Spleen (tissue), 11 donors: Measurements from ENCODE around the gene SLC2A10. TPM values are rescaled to one million over a fixed set of nuclear protein-coding genes. Genes with fewer than 3 reads are reported as not detected.

Experiments
- DNase-seq: peaks from one replicate; pipeline ENCODE4 v3.0.0-alpha.2; 2020
- H3K27ac ChIP-seq, 8 donors: fragments of 200-600 bp; sonication (generic) in 7 of 8; 1 replicate in 4 of 8; 2 replicates in 4 of 8; pipeline versions ENCODE4 v1.5.0 to v1.8.0; 2016 to 2021; ENCODE audit warnings: inconsistent platforms in 4 of 8, mild to moderate bottlenecking in 4 of 8, moderate library complexity in 1 of 8
- H3K27me3 ChIP-seq, 7 donors: fragments of 200-600 bp; sonication (generic) in 6 of 7; replicated peaks in 1 of 7; 1 replicate in 4 of 7; 2 replicates in 3 of 7; pipeline versions ENCODE4 v1.5.0 to v1.8.0; 2016 to 2021; ENCODE audit warnings: inconsistent platforms in 3 of 7, mild to moderate bottlenecking in 1 of 7
- H3K36me3 ChIP-seq, 6 donors: fragments of 200-600 bp; sonication (generic) in 5 of 6; 1 replicate in 4 of 6; 2 replicates in 2 of 6; pipeline versions ENCODE4 v1.5.0 to v1.8.0; 2016 to 2021; ENCODE audit warnings: inconsistent platforms in 2 of 6
- H3K4me1 ChIP-seq, 6 donors: fragments of 200-600 bp; sonication (generic) in 5 of 6; 1 replicate in 3 of 6; 2 replicates in 3 of 6; pipeline versions ENCODE4 v1.5.0 to v1.8.0; 2016 to 2021; ENCODE audit warnings: inconsistent platforms in 3 of 6
- H3K4me3 ChIP-seq, 8 donors: fragments of 200-600 bp; sonication (generic) in 7 of 8; 1 replicate in 4 of 8; 2 replicates in 4 of 8; pipeline versions ENCODE4 v1.5.0 to v1.8.0; 2016 to 2021; ENCODE audit warnings: inconsistent platforms in 4 of 8, mild to moderate bottlenecking in 4 of 8, moderate library complexity in 2 of 8
- H3K9me3 ChIP-seq, 8 donors: fragments of 200-600 bp; sonication (generic) in 7 of 8; 1 replicate in 4 of 8; 2 replicates in 4 of 8; pipeline versions ENCODE4 v1.5.0 to v1.8.0; 2016 to 2021; ENCODE audit warnings: inconsistent platforms in 4 of 8
- CTCF ChIP-seq, 11 experiments: fragments of 200-600 bp in 7 of 11; fragments of 450-650 bp in 4 of 11; sonication (generic) in 4 of 11; IDR thresholded peaks in 8 of 11; conservative IDR thresholded peaks in 3 of 11; 1 replicate in 7 of 11; 2 replicates in 4 of 11; pipeline versions ENCODE4 v1.4.0 to v1.8.0; 2016 to 2021; ENCODE audit warnings: antibody characterized with exemption in 11 of 11, inconsistent platforms in 4 of 11, mild to moderate bottlenecking in 1 of 11
- POLR2A ChIP-seq, 3 donors: fragments of 450-650 bp; IDR thresholded peaks; one replicate each; pipeline ENCODE4 v1.5.1; 2017; ENCODE audit warnings: antibody characterized with exemption in 3 of 3, mild to moderate bottlenecking in 1 of 3
- POLR2AphosphoS5 ChIP-seq, 3 donors: sonication (generic); formaldehyde crosslinking; IDR thresholded peaks; one replicate each; pipeline ENCODE4 v1.5.1; 2017; ENCODE audit warnings: antibody characterized with exemption in 3 of 3
- WGBS, 5 donors: extraction: QIAGEN DNeasy Blood & Tissue Kit in 3 of 5; methylation state at CpG; one replicate each; pipeline versions ENCODE4 v1.1.5 to v1.1.7; 2013 to 2018; 5-methylcytosine and 5-hydroxymethylcytosine counted together
- intact Hi-C: fragments of 100-400 bp; cut with DNase I; formaldehyde crosslinking; loops from one replicate; pipeline ENCODE4 v1.15.0; 2023; ENCODE audit warnings: low total_unique reads
- polyA plus RNA-seq, 3 donors: library from polyadenylated mRNA; stranded (reverse); fragments of 200-250 nt; gene quantifications; one replicate each; pipeline ENCODE4 v1.2.1, GENCODE V29; 2013
- total RNA-seq, 7 donors: library from RNA; depleted of rRNA in 3 of 7; stranded (reverse); fragments of >200 nt in 3 of 7; fragmentation: NEBNext Ultra II Directional in 4 of 7; extraction: Animal tissue kit (Norgen Biotek cat#: 25700) in 4 of 7; gene quantifications; one replicate each; pipeline versions ENCODE4 v1.1.0 to v1.2.1, GENCODE V29; 2016 to 2021
- donor health status: healthy with polysubstance abuse.
- donor health status: DM: no; HTN: no; CAD: no; lungs with moderate emphysema.
- donor health status: DM: no; HTN: no; CAD: no.
- donor health status: Bipolar disorder and iron deficiency.
- donor health status: healthy.
- donor health status: DM: no; HTN: no; CAD: no.
- donor health status: DM: yes; HTN: yes; CAD: no.

The SLC2A10 gene
- total and polyA plus RNA-seq, 10 donors: 1.9 to 7.3 (median 2.9) TPM

GRCh38 chr20:46717818-46718541 is 8.5 kb downstream of the SLC2A10 start:
- peaks cover 0 to 21% (median 8%) of the 10 kb centered on the region in 8 donors for H3K9me3 ChIP-seq
- no peaks in the 10 kb centered on the region for H3K36me3 ChIP-seq
- 87 to 95% (median 91%) methylated on average over 9 of the region's 9 CpGs for WGBS, 5 donors
- H3K4me3 ChIP-seq: no peak overlapping the region
- TF ChIP-seq CTCF (IDR thresholded peaks at IDR 0.05 in 8 of 11, conservative IDR thresholded peaks at IDR 0.05 in 3 of 11) (no peak), POLR2A (IDR thresholded peaks at IDR 0.05) (no peak), POLR2AphosphoS5 (IDR thresholded peaks at IDR 0.05) (no peak)
- intact Hi-C loops: no loop called here
- H3K4me1 ChIP-seq: no peaks in the 10 kb centered on the region
- H3K27ac ChIP-seq: no peak overlapping the region
- no peak for DNase-seq
- peaks cover 0 to 8% (median 0%) of the 10 kb centered on the region in 7 donors for H3K27me3 ChIP-seq

GRCh38 chr20:46720019-46720418 is 10.6 kb downstream of the SLC2A10 start:
- 82 to 91% (median 85%) methylated on average over 1 of the region's 1 CpG for WGBS, 5 donors
- DNase-seq: no peak
- Histone ChIP-seq H3K27me3 (no peaks in the 10 kb centered on the region), H3K36me3 (no peaks in the 10 kb centered on the region), H3K4me1 (no peaks in the 10 kb centered on the region), H3K9me3 (peaks cover 0 to 24% (median 10%) of the 10 kb centered on the region in 8 donors), H3K27ac (no peak overlapping the region), H3K4me3 (no peak overlapping the region)
- no peak for TF ChIP-seq POLR2A (IDR thresholded peaks at IDR 0.05)
- TF ChIP-seq POLR2AphosphoS5 (IDR thresholded peaks at IDR 0.05): no peak
- TF ChIP-seq CTCF (IDR thresholded peaks at IDR 0.05 in 8 of 11, conservative IDR thresholded peaks at IDR 0.05 in 3 of 11): no peak
- intact Hi-C loops: no loop called here

DNA sequence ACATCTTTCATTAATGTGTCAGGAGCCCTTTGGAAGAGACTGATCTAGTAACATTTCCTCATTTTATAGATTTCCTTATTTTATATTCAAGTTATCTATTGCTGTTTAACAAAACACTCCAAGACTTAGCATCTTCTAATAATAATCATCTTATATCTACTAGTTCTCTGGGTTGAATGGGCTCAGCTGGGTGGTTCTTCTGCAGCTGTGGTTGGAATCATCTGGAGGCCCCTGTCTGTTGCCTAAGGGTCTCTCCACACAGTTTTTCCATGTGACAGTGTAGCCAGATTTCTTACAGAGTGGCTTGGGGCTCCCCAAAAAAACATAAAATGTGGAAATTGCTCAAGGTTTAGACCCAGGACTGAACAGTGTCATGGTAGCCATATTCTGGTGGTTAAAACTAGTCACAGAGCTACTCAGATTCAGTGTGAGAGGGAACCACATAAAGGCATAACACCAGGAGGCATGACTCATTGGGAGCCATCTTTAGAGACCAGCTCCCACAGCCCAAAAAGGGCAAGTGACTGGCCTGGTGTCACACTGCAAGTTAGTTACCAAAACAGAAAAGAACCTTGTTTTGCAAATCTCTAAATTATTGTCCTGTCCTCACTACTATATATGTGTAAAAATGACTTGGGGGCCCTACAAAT is 11.5 kb downstream of the SLC2A10 start:
- Histone ChIP-seq H3K27ac (no peak overlapping the region), H3K27me3 (no peaks in the 10 kb centered on the region), H3K36me3 (peaks cover 0 to 7% (median 0%) of the 10 kb centered on the region in 6 donors), H3K9me3 (peaks cover 0 to 24% (median 10%) of the 10 kb centered on the region in 8 donors), H3K4me3 (no peak overlapping the region), H3K4me1 (no peaks in the 10 kb centered on the region)
- intact Hi-C loops: no loop called here
- DNase-seq: no peak
- TF ChIP-seq POLR2AphosphoS5 (IDR thresholded peaks at IDR 0.05): no peak
- no peak for TF ChIP-seq POLR2A (IDR thresholded peaks at IDR 0.05)
- no peak for TF ChIP-seq CTCF (IDR thresholded peaks at IDR 0.05 in 8 of 11, conservative IDR thresholded peaks at IDR 0.05 in 3 of 11)

GRCh38 chr20:46721476-46721875 is 12.0 kb downstream of the SLC2A10 start:
- no peak overlapping the region for H3K27ac ChIP-seq
- H3K9me3 ChIP-seq: peaks cover 0 to 24% (median 10%) of the 10 kb centered on the region in 8 donors
- no peak for DNase-seq
- no peaks in the 10 kb centered on the region for H3K4me1 ChIP-seq
- H3K36me3 ChIP-seq: peaks cover 0 to 7% (median 0%) of the 10 kb centered on the region in 6 donors
- no peak overlapping the region for H3K4me3 ChIP-seq
- no peak for TF ChIP-seq CTCF (IDR thresholded peaks at IDR 0.05 in 8 of 11, conservative IDR thresholded peaks at IDR 0.05 in 3 of 11)
- no peak for TF ChIP-seq POLR2A (IDR thresholded peaks at IDR 0.05)
- no peak for TF ChIP-seq POLR2AphosphoS5 (IDR thresholded peaks at IDR 0.05)
- WGBS, 5 donors: 69 to 100% (median 81%) methylated on average over 1 of the region's 1 CpG
- intact Hi-C loops: no loop called here
- no peaks in the 10 kb centered on the region for H3K27me3 ChIP-seq
